Fibroblast of upper back skin (primary cell): ENCODE data around the gene H1-8.
"Not testable (repeated sequence)": the region's sequence is repeated elsewhere in the genome, so short reads cannot be mapped to it uniquely, and the experiment has no call there.

Experiments
- DNase-seq: peaks from one replicate; pipeline ENCODE4 v3.0.0-alpha.2; 2013

The H1-8 gene

GRCh38 chr3:129515108-129515820 lies 27.7 kb upstream of the H1-8 start:
- DNase-seq = not testable (repeated sequence)

GRCh38 chr3:129515821-129516432 lies 27.0 kb upstream of the H1-8 start:
- DNase-seq = not testable (repeated sequence)

GRCh38 chr3:129517516-129517915 lies 25.5 kb upstream of the H1-8 start:
- no peak for DNase-seq

- DNase-seq = no peak
These were observed 24.9 kb upstream of the H1-8 start for GRCh38 chr3:129518038-129518561.

- no peak for DNase-seq
These were observed 24.4 kb upstream of the H1-8 start for GRCh38 chr3:129518581-129518980.

- no peak for DNase-seq
These were observed 23.5 kb upstream of the H1-8 start for GRCh38 chr3:129519449-129519848.

GRCh38 chr3:129519896-129520715 lies 22.9 kb upstream of the H1-8 start:
- no peak for DNase-seq

GRCh38 chr3:129520960-129521359 lies 22.0 kb upstream of the H1-8 start:
- DNase-seq = no peak

- no peak for DNase-seq
These were observed 21.4 kb upstream of the H1-8 start for GRCh38 chr3:129521611-129522010.

- no peak for DNase-seq
These were observed 20.0 kb upstream of the H1-8 start for GRCh38 chr3:129522953-129523352.

- no peak for DNase-seq
These were observed 18.9 kb upstream of the H1-8 start for GRCh38 chr3:129524081-129524480.

GRCh38 chr3:129525341-129525968 lies 17.5 kb upstream of the H1-8 start:
- peak; percentile 48 for DNase-seq

GRCh38 chr3:129526121-129526900 lies 16.7 kb upstream of the H1-8 start:
- DNase-seq = no peak

GRCh38 chr3:129527262-129527661 lies 15.7 kb upstream of the H1-8 start:
- DNase-seq = no peak

GRCh38 chr3:129528589-129529100 lies 14.3 kb upstream of the H1-8 start, which contains the start of gene RHO:
Gene RHO, plus strand, starts transcription at chr3:129528639. Its CDS starts 95 bp downstream, at chr3:129528734.
- DNase-seq = no peak

GRCh38 chr3:129529436-129530210 lies 13.4 kb upstream of the H1-8 start:
- DNase-seq = no peak

- DNase-seq = peak; percentile 87
These were observed 12.7 kb upstream of the H1-8 start for GRCh38 chr3:129530251-129530791.

- DNase-seq = no peak
These were observed 12.2 kb upstream of the H1-8 start for GRCh38 chr3:129530821-129531220.

GRCh38 chr3:129531699-129532098 lies 11.3 kb upstream of the H1-8 start:
- no peak for DNase-seq

GRCh38 chr3:129532261-129532660 lies 10.7 kb upstream of the H1-8 start:
- DNase-seq = no peak

GRCh38 chr3:129533406-129533805 lies 9.6 kb upstream of the H1-8 start:
- no peak for DNase-seq
